ENCODE results near the gene DNAJC10. TPM values are rescaled to one million over a fixed set of nuclear protein-coding genes. Genes with fewer than 3 reads are reported as not detected.
A peak's percentile ranks its signal among the peaks of the same experiment; 100 is the strongest.
"Not testable (repeated sequence)": the region's sequence is repeated elsewhere in the genome, so short reads cannot be mapped to it uniquely, and the experiment has no call there.

The DNAJC10 gene
- total RNA-seq, 5 donors from 2014 or later (not counting 1 experiment from before 2014, with no cell fraction given): 39.5 to 52.9 (median 46.1) TPM

GRCh38 chr2:182717816-182718215 is 1.8 kb downstream of the DNAJC10 start:
- peak overlapping the region in 1 of 2 donors; percentile 2 for H3K27ac Mint-ChIP-seq
- DNase-seq (no peak), ATAC-seq (replicated peaks in 1 of 4) (no peak)
- no peaks in the 10 kb centered on the region for H3K27me3 Mint-ChIP-seq
- H3K9me3 ChIP-seq: no peaks in the 10 kb centered on the region
- CTCF ChIA-PET: no interaction called here
- peaks cover 3% of the 10 kb centered on the region for H3K36me3 Mint-ChIP-seq
- no peak overlapping the region for H3K4me3 ChIP-seq (ENCODE audit: control insufficient read depth in 1 of 2, extremely low read depth in 1 of 2, low read length in 1 of 2)
- peaks cover 3 to 4% of the 10 kb centered on the region in 2 donors for H3K36me3 ChIP-seq (ENCODE audit: control insufficient read depth in 2 of 2, extremely low read depth in 1 of 2, insufficient read depth in 1 of 2, low read length in 1 of 2)
- H3K27ac ChIP-seq (ENCODE audit: low read length): peak overlapping the region; percentile 4
- no peaks in the 10 kb centered on the region for H3K27me3 ChIP-seq (replicated peaks in 1 of 2; ENCODE audit: control insufficient read depth in 2 of 2, extremely low read depth in 1 of 2, insufficient read depth in 2 of 2, low read length in 1 of 2)
- peaks cover 3 to 16% of the 10 kb centered on the region in 2 experiments for H3K4me1 ChIP-seq (ENCODE audit: control insufficient read depth in 1 of 2, extremely low read depth in 1 of 2, insufficient read depth in 2 of 2, low read length in 2 of 2)
- H3K4me3 Mint-ChIP-seq: peak overlapping the region in 1 of 3 donors; percentile 4
- POLR2A ChIA-PET: no interaction called here
- H3K4me1 Mint-ChIP-seq: peaks cover 0 to 11% (median 2%) of the 10 kb centered on the region in 3 donors
- H3K9me3 Mint-ChIP-seq: no peaks in the 10 kb centered on the region

DNA sequence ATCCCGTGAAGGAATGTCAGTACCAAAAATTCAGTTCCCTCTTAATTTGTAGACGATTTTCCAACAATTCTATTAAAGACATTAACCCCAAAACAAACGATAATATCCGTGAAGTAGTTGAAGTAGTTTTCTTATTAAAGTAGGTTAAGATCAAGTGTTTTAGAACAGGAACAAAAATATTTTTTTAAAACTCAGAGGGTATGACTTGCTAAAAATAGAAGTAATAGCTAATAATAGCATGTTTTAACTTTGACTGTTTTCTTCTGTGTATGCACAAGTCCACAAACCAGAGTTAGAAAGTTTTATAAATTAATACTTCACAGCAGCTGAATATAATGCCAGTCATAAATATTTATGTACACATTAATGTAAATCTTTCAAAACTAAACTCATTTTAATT is 2.4 kb downstream of the DNAJC10 start:
- no CpG with 5 or more reads among the region's 4 CpGs for WGBS (ENCODE audit: insufficient coverage)
- no peaks in the 10 kb centered on the region for H3K27me3 ChIP-seq (replicated peaks in 1 of 2; ENCODE audit: control insufficient read depth in 2 of 2, extremely low read depth in 1 of 2, insufficient read depth in 2 of 2, low read length in 1 of 2)
- peaks cover 3 to 16% of the 10 kb centered on the region in 2 experiments for H3K4me1 ChIP-seq (ENCODE audit: control insufficient read depth in 1 of 2, extremely low read depth in 1 of 2, insufficient read depth in 2 of 2, low read length in 2 of 2)
- Mint-ChIP-seq H3K9me3 (no peaks in the 10 kb centered on the region), H3K4me1 (peaks cover 0 to 11% (median 2%) of the 10 kb centered on the region in 3 donors), H3K27me3 (no peaks in the 10 kb centered on the region), H3K4me3 (no peak overlapping the region), H3K27ac (no peak overlapping the region), H3K36me3 (peaks cover 7% of the 10 kb centered on the region)
- ATAC-seq (replicated peaks in 1 of 4) (no peak), DNase-seq (no peak)
- H3K36me3 ChIP-seq (ENCODE audit: control insufficient read depth in 2 of 2, extremely low read depth in 1 of 2, insufficient read depth in 1 of 2, low read length in 1 of 2): peaks cover 3 to 4% of the 10 kb centered on the region in 2 donors
- H3K9me3 ChIP-seq: no peaks in the 10 kb centered on the region
- ChIA-PET CTCF (no interaction called here), POLR2A (interaction anchor here in 1 of 2 donors (0.6 kb wide), 1 partner anchor 57 kb away, joined by 5 read pairs; no protein-coding TSS in a partner anchor)
- H3K4me3 ChIP-seq (ENCODE audit: control insufficient read depth in 1 of 2, extremely low read depth in 1 of 2, low read length in 1 of 2): no peak overlapping the region
- H3K27ac ChIP-seq (ENCODE audit: low read length): no peak overlapping the region

DNA sequence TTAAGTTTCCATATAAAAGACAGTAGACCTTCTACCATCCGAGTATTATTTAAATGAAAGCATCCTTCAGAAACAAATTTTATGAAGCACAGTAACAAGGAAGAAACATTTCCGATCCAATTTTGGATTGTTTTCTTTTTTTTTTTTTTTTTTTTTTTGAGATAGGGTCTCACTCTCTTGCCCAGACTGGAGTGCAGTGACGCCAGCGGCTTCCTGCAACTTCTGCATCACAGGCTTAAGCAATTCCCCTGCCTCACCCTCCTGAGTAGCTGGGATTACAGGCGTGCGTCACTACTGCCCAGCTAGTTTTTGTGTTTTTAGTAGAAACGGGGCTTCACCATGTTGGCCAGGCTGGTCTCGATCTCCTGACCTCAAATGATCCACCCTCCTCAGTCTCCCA is 3.1 kb downstream of the DNAJC10 start:
- not testable (repeated sequence) for H3K4me1 Mint-ChIP-seq; H3K27me3 Mint-ChIP-seq; H3K27ac ChIP-seq (ENCODE audit: low read length); H3K9me3 Mint-ChIP-seq; DNase-seq; H3K9me3 ChIP-seq; H3K36me3 ChIP-seq (ENCODE audit: control insufficient read depth in 2 of 2, extremely low read depth in 1 of 2, insufficient read depth in 1 of 2, low read length in 1 of 2); H3K27ac Mint-ChIP-seq; H3K27me3 ChIP-seq (replicated peaks in 1 of 2; ENCODE audit: control insufficient read depth in 2 of 2, extremely low read depth in 1 of 2, insufficient read depth in 2 of 2, low read length in 1 of 2); H3K4me3 Mint-ChIP-seq; ATAC-seq (replicated peaks in 1 of 4); H3K4me3 ChIP-seq (ENCODE audit: control insufficient read depth in 1 of 2, extremely low read depth in 1 of 2, low read length in 1 of 2)
- WGBS (ENCODE audit: insufficient coverage): 100% methylated on average over 1 of the region's 8 CpGs
- POLR2A ChIA-PET: interaction anchor here (0.6 to 0.7 kb wide), 2 partner anchors 11 to 57 kb away, joined by 5 to 15 read pairs; no protein-coding TSS in a partner anchor
- CTCF ChIA-PET: interaction anchor here in 1 of 2 donors (0.7 kb wide), 1 partner anchor 15 kb away, joined by 4 read pairs; no protein-coding TSS in a partner anchor
- H3K4me1 ChIP-seq (ENCODE audit: control insufficient read depth in 1 of 2, extremely low read depth in 1 of 2, insufficient read depth in 2 of 2, low read length in 2 of 2): peaks cover 3 to 14% of the 10 kb centered on the region in 2 experiments
- H3K36me3 Mint-ChIP-seq: peaks cover 12% of the 10 kb centered on the region

GRCh38 chr2:182724656-182725055 is 8.6 kb downstream of the DNAJC10 start:
- H3K4me3 Mint-ChIP-seq: no peak overlapping the region
- ATAC-seq (replicated peaks in 1 of 4) (no peak), DNase-seq (no peak)
- Histone ChIP-seq H3K27ac (ENCODE audit: low read length) (no peak overlapping the region), H3K4me1 (ENCODE audit: control insufficient read depth in 1 of 2, extremely low read depth in 1 of 2, insufficient read depth in 2 of 2, low read length in 2 of 2) (no peaks in the 10 kb centered on the region), H3K36me3 (ENCODE audit: control insufficient read depth in 2 of 2, extremely low read depth in 1 of 2, insufficient read depth in 1 of 2, low read length in 1 of 2) (peaks cover 6 to 14% of the 10 kb centered on the region in 2 donors), H3K4me3 (ENCODE audit: control insufficient read depth in 1 of 2, extremely low read depth in 1 of 2, low read length in 1 of 2) (no peak overlapping the region), H3K9me3 (no peaks in the 10 kb centered on the region), H3K27me3 (replicated peaks in 1 of 2; ENCODE audit: control insufficient read depth in 2 of 2, extremely low read depth in 1 of 2, insufficient read depth in 2 of 2, low read length in 1 of 2) (no peaks in the 10 kb centered on the region)
- peaks cover 2 to 7% (median 4%) of the 10 kb centered on the region in 3 donors for H3K4me1 Mint-ChIP-seq
- H3K27ac Mint-ChIP-seq: no peak overlapping the region
- H3K36me3 Mint-ChIP-seq: peaks cover 32% of the 10 kb centered on the region
- 100% methylated on average over 1 of the region's 3 CpGs for WGBS (ENCODE audit: insufficient coverage)
- ChIA-PET POLR2A (no interaction called here), CTCF (no interaction called here)
- no peaks in the 10 kb centered on the region for H3K9me3 Mint-ChIP-seq
- H3K27me3 Mint-ChIP-seq: no peaks in the 10 kb centered on the region

GRCh38 chr2:182726473-182726872 is 10.4 kb downstream of the DNAJC10 start:
- CTCF ChIA-PET: no interaction called here
- Mint-ChIP-seq H3K9me3 (no peaks in the 10 kb centered on the region), H3K36me3 (peaks cover 46% of the 10 kb centered on the region), H3K4me1 (peaks cover 2 to 7% (median 2%) of the 10 kb centered on the region in 3 donors), H3K4me3 (no peak overlapping the region), H3K27me3 (no peaks in the 10 kb centered on the region), H3K27ac (no peak overlapping the region)
- no peaks in the 10 kb centered on the region for H3K9me3 ChIP-seq
- ATAC-seq (replicated peaks in 1 of 4) (no peak), DNase-seq (no peak)
- POLR2A ChIA-PET: no interaction called here
- 94% methylated on average over 2 of the region's 3 CpGs for WGBS (ENCODE audit: insufficient coverage)
- no peak overlapping the region for H3K4me3 ChIP-seq (ENCODE audit: control insufficient read depth in 1 of 2, extremely low read depth in 1 of 2, low read length in 1 of 2)
- H3K36me3 ChIP-seq (ENCODE audit: control insufficient read depth in 2 of 2, extremely low read depth in 1 of 2, insufficient read depth in 1 of 2, low read length in 1 of 2): peaks cover 6 to 12% of the 10 kb centered on the region in 2 donors
- H3K27me3 ChIP-seq (replicated peaks in 1 of 2; ENCODE audit: control insufficient read depth in 2 of 2, extremely low read depth in 1 of 2, insufficient read depth in 2 of 2, low read length in 1 of 2): no peaks in the 10 kb centered on the region
- no peak overlapping the region for H3K27ac ChIP-seq (ENCODE audit: low read length)
- no peaks in the 10 kb centered on the region for H3K4me1 ChIP-seq (ENCODE audit: control insufficient read depth in 1 of 2, extremely low read depth in 1 of 2, insufficient read depth in 2 of 2, low read length in 2 of 2)

DNA sequence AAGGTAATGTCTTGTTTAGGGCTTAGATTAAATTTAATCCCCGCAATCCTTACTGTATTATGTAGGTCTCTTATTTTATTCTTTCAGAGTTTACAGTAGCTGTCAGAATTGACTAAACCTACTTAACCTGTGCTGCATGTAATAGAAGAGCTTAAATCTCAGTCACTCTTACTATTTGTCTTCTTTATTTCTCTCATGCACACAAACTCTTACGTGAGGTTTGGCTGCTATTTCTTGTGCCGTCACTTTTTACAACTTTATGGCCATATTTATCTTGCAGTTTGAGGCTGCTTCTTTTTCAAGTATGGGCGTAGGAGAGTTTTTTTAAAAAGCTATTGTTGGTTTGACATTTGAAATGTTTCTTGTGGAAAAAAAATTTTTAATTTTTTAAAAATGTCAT is 12.0 kb downstream of the DNAJC10 start:
- Histone ChIP-seq H3K4me1 (ENCODE audit: control insufficient read depth in 1 of 2, extremely low read depth in 1 of 2, insufficient read depth in 2 of 2, low read length in 2 of 2) (no peaks in the 10 kb centered on the region), H3K27me3 (replicated peaks in 1 of 2; ENCODE audit: control insufficient read depth in 2 of 2, extremely low read depth in 1 of 2, insufficient read depth in 2 of 2, low read length in 1 of 2) (no peaks in the 10 kb centered on the region), H3K36me3 (ENCODE audit: control insufficient read depth in 2 of 2, extremely low read depth in 1 of 2, insufficient read depth in 1 of 2, low read length in 1 of 2) (peaks cover 2 to 16% of the 10 kb centered on the region in 2 donors), H3K27ac (ENCODE audit: low read length) (no peak overlapping the region), H3K4me3 (ENCODE audit: control insufficient read depth in 1 of 2, extremely low read depth in 1 of 2, low read length in 1 of 2) (no peak overlapping the region), H3K9me3 (no peaks in the 10 kb centered on the region)
- CTCF ChIA-PET: no interaction called here
- no peak for ATAC-seq (replicated peaks in 1 of 4)
- Mint-ChIP-seq H3K9me3 (no peaks in the 10 kb centered on the region), H3K4me3 (no peak overlapping the region), H3K27ac (no peak overlapping the region), H3K36me3 (peaks cover 55% of the 10 kb centered on the region), H3K4me1 (peaks cover 2 to 7% (median 2%) of the 10 kb centered on the region in 3 donors), H3K27me3 (no peaks in the 10 kb centered on the region)
- POLR2A ChIA-PET: interaction anchor here in 1 of 2 donors (0.7 kb wide), 1 partner anchor 1293 kb away, joined by 3 read pairs; no protein-coding TSS in a partner anchor
- DNase-seq: no peak
- no CpG with 5 or more reads among the region's 4 CpGs for WGBS (ENCODE audit: insufficient coverage)
